K562 treated with DMSO at 1 percent for 4 hours (cell line): ENCODE results near the gene MRPL22. TPM values are rescaled to one million over a fixed set of nuclear protein-coding genes. Genes with fewer than 3 reads are reported as not detected.

Experiments used
- total RNA-seq: library from RNA; unstranded; fragments of 300-600 nt; gene quantifications from 2 replicates; pipeline ENCODE4 v1.2.3, GENCODE V29; 2022; ENCODE audit not compliant: insufficient read depth

The MRPL22 gene
- total RNA-seq, result 44.6 and 45.7 TPM in 2 replicates

DNA sequence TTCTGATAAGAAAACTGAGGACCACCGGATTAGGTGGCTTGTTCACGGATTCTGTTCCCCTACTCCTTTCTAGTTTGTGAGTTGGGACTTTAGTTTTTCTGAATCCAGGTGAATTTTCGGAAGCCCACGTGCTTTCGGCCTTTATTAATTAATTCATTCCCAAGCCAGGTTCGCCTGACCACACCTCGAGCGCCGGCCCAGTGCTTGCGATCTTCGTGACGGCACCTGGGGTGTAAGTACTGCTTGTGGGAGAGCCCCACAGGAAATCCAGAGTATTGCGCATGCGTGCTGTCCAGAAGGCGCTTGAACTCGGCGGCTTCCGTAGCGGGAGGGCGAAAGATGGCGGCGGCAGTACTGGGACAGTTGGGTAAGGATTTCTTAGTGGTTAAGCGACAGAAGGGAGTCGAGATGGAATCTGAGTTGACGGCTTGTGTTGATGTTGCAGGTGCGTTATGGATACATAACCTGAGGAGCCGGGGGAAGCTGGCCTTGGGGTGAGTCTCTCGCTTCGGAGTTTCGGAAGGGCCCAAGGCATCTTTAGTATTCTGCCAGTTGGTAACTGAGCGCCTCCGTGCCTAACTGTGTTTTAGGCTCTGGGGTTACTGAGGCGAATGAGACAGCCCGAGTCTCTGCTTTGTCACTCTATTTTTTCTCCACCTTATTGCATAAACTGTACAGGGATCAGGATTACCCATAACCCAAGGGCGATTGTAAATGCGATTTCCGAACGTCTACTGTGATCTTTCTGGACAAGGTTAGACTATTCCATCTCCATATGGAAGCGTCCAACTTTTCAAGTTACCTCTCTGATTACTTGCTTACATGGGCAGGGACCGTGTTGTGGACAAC lies at the start of gene MRPL22:
TSS of gene MRPL22 (plus strand) at position 302 of the 849 bp plus-strand sequence. CDS start at position 340, 38 bp downstream.

DNA sequence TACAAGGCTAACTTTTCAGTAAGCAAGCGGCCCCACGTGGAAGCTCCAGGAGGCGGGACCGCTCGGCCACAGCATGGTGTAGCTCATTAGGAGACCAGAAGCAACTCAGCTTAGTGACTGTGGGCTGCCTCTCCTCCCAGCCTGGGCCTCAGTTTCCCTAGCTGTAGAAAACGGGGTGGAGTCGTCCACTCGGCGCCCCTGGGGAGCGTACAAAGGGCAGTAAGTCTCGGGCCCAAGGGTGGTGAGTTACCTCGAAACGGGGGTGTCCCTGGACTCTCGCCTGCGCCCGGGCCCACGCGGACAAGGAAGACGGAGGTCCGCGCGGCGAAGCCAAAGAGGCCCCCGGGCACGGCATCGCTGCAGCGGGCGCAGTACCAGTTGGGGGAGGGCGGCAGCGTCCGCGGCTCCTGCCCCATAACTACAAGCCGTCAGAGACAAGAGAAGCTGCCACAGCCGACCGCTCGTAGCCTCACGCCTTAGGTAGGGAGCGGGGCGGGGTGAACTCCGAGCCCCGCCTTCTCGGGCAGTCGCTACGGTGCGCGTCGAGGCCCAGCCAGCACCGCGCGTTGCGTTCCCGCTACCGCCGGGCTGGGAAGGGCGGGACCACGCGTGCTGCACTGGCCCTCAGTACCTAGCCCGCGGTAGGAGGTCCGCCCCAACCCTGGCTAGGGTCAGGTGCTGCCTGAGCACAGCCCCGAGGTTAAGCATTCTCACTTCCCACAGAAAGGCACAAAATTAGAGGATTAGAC lies 3.0 kb upstream of the MRPL22 start, which contains the start of gene GEMIN5:
TSS of gene GEMIN5 (minus strand) at position 494 of the 749 bp plus-strand sequence. CDS start at position 416, 78 bp downstream.

DNA sequence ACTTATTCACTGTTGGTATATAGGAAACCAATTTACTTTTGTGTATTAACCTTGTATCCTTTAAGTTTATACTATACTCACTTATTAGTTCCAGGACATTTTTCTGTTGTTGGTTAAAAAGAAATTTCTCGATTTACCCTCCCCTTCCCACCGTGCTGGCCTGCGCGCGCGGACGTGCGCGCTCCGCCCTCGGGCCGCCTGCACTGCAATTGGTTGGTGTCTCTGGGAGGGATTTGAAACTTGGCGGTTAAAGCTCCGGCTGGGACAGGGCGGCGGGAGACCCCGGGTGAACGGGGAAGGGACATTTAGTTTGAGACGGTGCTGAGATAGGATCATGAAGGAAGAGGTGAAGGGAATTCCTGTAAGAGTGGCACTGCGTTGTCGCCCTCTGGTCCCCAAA lies 72.7 kb downstream of the MRPL22 start, which contains the start of gene KIF4B:
TSS of gene KIF4B (plus strand) at position 230 of the 400 bp plus-strand sequence. CDS start at position 335, 105 bp downstream.

Other genes with a start within 250 kb of the MRPL22 start
- 53.8 and 64.5 TPM in 2 replicates for gene LARP1, start 185.7 kb upstream of the MRPL22 start, total RNA-seq
- 18.4 and 23.9 TPM in 2 replicates for gene FAXDC2, start 90.5 kb upstream of the MRPL22 start, total RNA-seq
- gene CNOT8, start 82.4 kb upstream of the MRPL22 start, total RNA-seq, result 30.1 and 42.8 TPM in 2 replicates
- gene GEMIN5, start 2.9 kb upstream of the MRPL22 start, total RNA-seq, result 4.8 and 6.2 TPM in 2 replicates
- not detected in 2 replicates for gene KIF4B, start 72.7 kb downstream of the MRPL22 start, total RNA-seq